BJ (cell line): ENCODE data around the gene ZNF611. TPM values are rescaled to one million over a fixed set of nuclear protein-coding genes. Genes with fewer than 3 reads are reported as not detected.
"Not testable (repeated sequence)": the region's sequence is repeated elsewhere in the genome, so short reads cannot be mapped to it uniquely, and the experiment has no call there.

Experiments
- CTCF ChIA-PET: fragments of 350-600 bp; formaldehyde crosslinking; extraction: SDS; loops from one replicate; lab custom pipeline; 2021; ENCODE audit warnings: antibody characterized with exemption, inconsistent platforms; lab: Yijun Ruan, JAX
- POLR2A ChIA-PET: fragments of 300-600 bp; sonication (Branson Sonifier 250); formaldehyde crosslinking; extraction: SDS; loops from one replicate; lab custom pipeline; 2021; ENCODE audit warnings: antibody characterized with exemption; lab: Charles Lee
- DNase-seq: peaks from one replicate; pipeline ENCODE4 v3.0.0-alpha.2; 2011; ENCODE audit warnings: low read depth
- H3K27me3 ChIP-seq: 2 replicates; pipeline ENCODE4 v1.6.0; 2011; ENCODE audit warnings: low read length; ENCODE audit not compliant: control insufficient read depth, insufficient read depth
- H3K36me3 ChIP-seq: 2 replicates; pipeline ENCODE4 v1.5.1; 2011; ENCODE audit warnings: low read length; ENCODE audit not compliant: control insufficient read depth, insufficient read depth
- H3K4me3 ChIP-seq: 2 replicates; pipeline ENCODE4 v1.5.1; 2011; ENCODE audit warnings: low read depth, mild to moderate bottlenecking, control low read depth, low read length
- CTCF ChIP-seq: IDR thresholded peaks from 2 replicates; pipeline ENCODE4 v1.5.1; 2011; ENCODE audit warnings: low read depth, mild to moderate bottlenecking, control low read depth, inconsistent platforms, low read length, moderate library complexity; ENCODE audit not compliant: insufficient read depth
- polyA plus RNA-seq: library from polyadenylated mRNA; depleted of rRNA; stranded (reverse); fragments of >200 nt; gene quantifications from 2 replicates; pipeline ENCODE4 v1.2.3, GENCODE V29; 2011

Gene ZNF611
- polyA plus RNA-seq, 1 experiment = 2.4 TPM

GRCh38 chr19:52694921-52695320 is 39.9 kb downstream of the ZNF611 start:
- no peaks in the 10 kb centered on the region for H3K27me3 ChIP-seq
- H3K36me3 ChIP-seq = no peaks in the 10 kb centered on the region
- TF ChIP-seq CTCF = no peak
- ChIA-PET CTCF (no interaction called here), POLR2A (no interaction called here)
- H3K4me3 ChIP-seq = no peak overlapping the region
- DNase-seq = no peak

- H3K27me3 ChIP-seq, DNase-seq, POLR2A ChIA-PET, H3K4me3 ChIP-seq, CTCF ChIA-PET, H3K36me3 ChIP-seq: not testable (repeated sequence)
These were observed 40.6 kb downstream of the ZNF611 start for GRCh38 chr19:52694281-52694680.

GRCh38 chr19:52692431-52693008 is 42.3 kb downstream of the ZNF611 start:
- Histone ChIP-seq H3K36me3 (no peaks in the 10 kb centered on the region), H3K4me3 (no peak overlapping the region), H3K27me3 (no peaks in the 10 kb centered on the region)
- no peak for DNase-seq
- TF ChIP-seq CTCF = no peak
- ChIA-PET CTCF (interaction anchor here (0.6 kb wide), 1 partner anchor 164 kb away, joined by 4 read pairs; no protein-coding TSS in a partner anchor), POLR2A (no interaction called here)

DNA sequence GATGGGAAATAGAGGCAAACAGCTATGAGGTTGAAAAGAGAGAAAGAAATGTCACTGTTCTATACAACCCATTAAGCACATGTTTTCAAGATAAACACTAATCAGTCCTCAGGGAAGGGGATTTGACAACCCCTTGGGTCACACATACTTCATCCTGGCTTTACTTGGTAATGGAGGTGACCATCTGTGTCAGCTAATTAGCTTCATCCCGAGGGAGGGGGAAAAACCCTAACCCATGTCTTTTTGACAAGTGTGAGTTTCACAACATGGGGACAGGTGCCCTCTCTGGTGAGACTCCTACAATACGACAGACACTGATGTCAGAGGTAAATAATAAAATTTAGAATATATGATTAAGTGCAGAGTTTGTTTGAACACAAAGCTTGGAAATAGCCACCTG is 43.1 kb downstream of the ZNF611 start:
- DNase-seq = no peak
- POLR2A ChIA-PET = no interaction called here
- Histone ChIP-seq H3K36me3 (no peaks in the 10 kb centered on the region), H3K27me3 (no peaks in the 10 kb centered on the region), H3K4me3 (no peak overlapping the region)
- no peak for TF ChIP-seq CTCF
- CTCF ChIA-PET = interaction anchor here (0.6 kb wide), 1 partner anchor 165 kb away, joined by 4 read pairs; no protein-coding TSS in a partner anchor

GRCh38 chr19:52691215-52691610 is 43.6 kb downstream of the ZNF611 start:
- no peak for TF ChIP-seq CTCF
- no peak for DNase-seq
- H3K27me3 ChIP-seq = no peaks in the 10 kb centered on the region
- no peaks in the 10 kb centered on the region for H3K36me3 ChIP-seq
- POLR2A ChIA-PET = no interaction called here
- peak overlapping the region; percentile 64; the same call in 1 of the 2 replicates for H3K4me3 ChIP-seq
- CTCF ChIA-PET = no interaction called here
